ENCODE measurements around the gene HSPB1. TPM values are rescaled to one million over a fixed set of nuclear protein-coding genes. Genes with fewer than 3 reads are reported as not detected.

HSPB1 gene
- total and polyA plus RNA-seq, 2 of the 13 experiments (the other 11 are each of a cell fraction or from before 2014, with no cell fraction given): 21.0 to 38.6 TPM

- TF ChIP-seq, protein P1, sequence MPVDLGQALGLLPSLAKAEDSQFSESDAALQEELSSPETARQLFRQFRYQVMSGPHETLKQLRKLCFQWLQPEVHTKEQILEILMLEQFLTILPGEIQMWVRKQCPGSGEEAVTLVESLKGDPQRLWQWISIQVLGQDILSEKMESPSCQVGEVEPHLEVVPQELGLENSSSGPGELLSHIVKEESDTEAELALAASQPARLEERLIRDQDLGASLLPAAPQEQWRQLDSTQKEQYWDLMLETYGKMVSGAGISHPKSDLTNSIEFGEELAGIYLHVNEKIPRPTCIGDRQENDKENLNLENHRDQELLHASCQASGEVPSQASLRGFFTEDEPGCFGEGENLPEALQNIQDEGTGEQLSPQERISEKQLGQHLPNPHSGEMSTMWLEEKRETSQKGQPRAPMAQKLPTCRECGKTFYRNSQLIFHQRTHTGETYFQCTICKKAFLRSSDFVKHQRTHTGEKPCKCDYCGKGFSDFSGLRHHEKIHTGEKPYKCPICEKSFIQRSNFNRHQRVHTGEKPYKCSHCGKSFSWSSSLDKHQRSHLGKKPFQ (CRISPR knock-in tag; IDR thresholded peaks at IDR 0.05; ENCODE audit: insufficient replicate concordance): no peak
- TF ChIP-seq ZNF136 (CRISPR knock-in tag; IDR thresholded peaks at IDR 0.05; ENCODE audit: low read depth) (no peak), PRDM15 (CRISPR knock-in tag; IDR thresholded peaks at IDR 0.05) (peak; percentile 84), MZF1 (CRISPR knock-in tag; IDR thresholded peaks at IDR 0.05; ENCODE audit: borderline replicate concordance) (no peak), TOE1 (CRISPR knock-in tag; IDR thresholded peaks at IDR 0.05) (no peak), ZNF782 (CRISPR knock-in tag; IDR thresholded peaks at IDR 0.05; ENCODE audit: borderline replicate concordance) (no peak), NFE2L2 (IDR thresholded peaks at IDR 0.05; ENCODE audit: low read length) (no peak), ZNF232 (CRISPR knock-in tag; IDR thresholded peaks at IDR 0.05; ENCODE audit: borderline replicate concordance) (no peak), ZNF557 (CRISPR knock-in tag; IDR thresholded peaks at IDR 0.05) (no peak), SSRP1 (CRISPR knock-in tag; IDR thresholded peaks at IDR 0.05) (no peak), TBX3 (IDR thresholded peaks at IDR 0.05; ENCODE audit: borderline replicate concordance) (no peak), ZNF430 (CRISPR knock-in tag; IDR thresholded peaks at IDR 0.05) (no peak; the same call in 1 of the 2 replicates), BCL3 (CRISPR knock-in tag; IDR thresholded peaks at IDR 0.05) (no peak), SIX1 (CRISPR knock-in tag; IDR thresholded peaks at IDR 0.05; ENCODE audit: borderline replicate concordance) (no peak), RCOR2 (CRISPR knock-in tag; IDR thresholded peaks at IDR 0.05) (no peak), SOX6 (IDR thresholded peaks at IDR 0.05) (no peak), SOX6 (CRISPR knock-in tag; IDR thresholded peaks at IDR 0.05) (peak; percentile 36; the same call in 1 of the 2 replicates)
- TF ChIP-seq, protein P2, sequence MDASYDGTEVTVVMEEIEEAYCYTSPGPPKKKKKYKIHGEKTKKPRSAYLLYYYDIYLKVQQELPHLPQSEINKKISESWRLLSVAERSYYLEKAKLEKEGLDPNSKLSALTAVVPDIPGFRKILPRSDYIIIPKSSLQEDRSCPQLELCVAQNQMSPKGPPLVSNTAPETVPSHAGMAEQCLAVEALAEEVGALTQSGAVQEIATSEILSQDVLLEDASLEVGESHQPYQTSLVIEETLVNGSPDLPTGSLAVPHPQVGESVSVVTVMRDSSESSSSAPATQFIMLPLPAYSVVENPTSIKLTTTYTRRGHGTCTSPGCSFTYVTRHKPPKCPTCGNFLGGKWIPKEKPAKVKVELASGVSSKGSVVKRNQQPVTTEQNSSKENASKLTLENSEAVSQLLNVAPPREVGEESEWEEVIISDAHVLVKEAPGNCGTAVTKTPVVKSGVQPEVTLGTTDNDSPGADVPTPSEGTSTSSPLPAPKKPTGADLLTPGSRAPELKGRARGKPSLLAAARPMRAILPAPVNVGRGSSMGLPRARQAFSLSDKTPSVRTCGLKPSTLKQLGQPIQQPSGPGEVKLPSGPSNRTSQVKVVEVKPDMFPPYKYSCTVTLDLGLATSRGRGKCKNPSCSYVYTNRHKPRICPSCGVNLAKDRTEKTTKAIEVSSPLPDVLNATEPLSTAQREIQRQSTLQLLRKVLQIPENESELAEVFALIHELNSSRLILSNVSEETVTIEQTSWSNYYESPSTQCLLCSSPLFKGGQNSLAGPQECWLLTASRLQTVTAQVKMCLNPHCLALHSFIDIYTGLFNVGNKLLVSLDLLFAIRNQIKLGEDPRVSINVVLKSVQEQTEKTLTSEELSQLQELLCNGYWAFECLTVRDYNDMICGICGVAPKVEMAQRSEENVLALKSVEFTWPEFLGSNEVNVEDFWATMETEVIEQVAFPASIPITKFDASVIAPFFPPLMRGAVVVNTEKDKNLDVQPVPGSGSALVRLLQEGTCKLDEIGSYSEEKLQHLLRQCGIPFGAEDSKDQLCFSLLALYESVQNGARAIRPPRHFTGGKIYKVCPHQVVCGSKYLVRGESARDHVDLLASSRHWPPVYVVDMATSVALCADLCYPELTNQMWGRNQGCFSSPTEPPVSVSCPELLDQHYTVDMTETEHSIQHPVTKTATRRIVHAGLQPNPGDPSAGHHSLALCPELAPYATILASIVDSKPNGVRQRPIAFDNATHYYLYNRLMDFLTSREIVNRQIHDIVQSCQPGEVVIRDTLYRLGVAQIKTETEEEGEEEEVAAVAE (CRISPR knock-in tag; IDR thresholded peaks at IDR 0.05; ENCODE audit: borderline replicate concordance): 0 out of 2 replicates have a peak, but pooled peaks have one; percentile 21
Measured at GRCh38 chr7:76303202-76304147, 1.0 kb downstream of the HSPB1 start (continued).

Measured in HepG2 (cell line).